GM23338 (cell line): Measurements from ENCODE around the gene SNURF. TPM values are rescaled to one million over a fixed set of nuclear protein-coding genes. Genes with fewer than 3 reads are reported as not detected.

Experiments
- ATAC-seq: fragments of 200-7000 bp; cut with Tn5 transposase; 3 replicates; pipeline ENCODE4 v1.9.1; 2020
- DNase-seq: peaks from one replicate; pipeline ENCODE4 v3.0.0-alpha.2; 2015; ENCODE audit warnings: low spot score
- H2AFZ ChIP-seq: fragments of 200-600 bp; sonication (generic); 2 replicates; pipeline ENCODE4 v1.8.0; 2016; ENCODE audit warnings: antibody characterized with exemption, mild to moderate bottlenecking, moderate library complexity
- H3F3A ChIP-seq: fragments of 200-600 bp; sonication (generic); replicated peaks from 2 replicates; pipeline ENCODE4 v1.8.0; 2017; ENCODE audit warnings: antibody characterized with exemption, mixed run types, low read depth
- H3K27ac ChIP-seq: fragments of 200-600 bp; sonication (generic); 2 replicates; pipeline ENCODE4 v1.6.1; 2016; ENCODE audit warnings: low read depth
- H3K27me3 ChIP-seq: fragments of 200-600 bp; sonication (generic); 2 replicates; pipeline ENCODE4 v1.8.0; 2016; ENCODE audit warnings: mild to moderate bottlenecking, mixed run types, moderate library complexity; ENCODE audit not compliant: insufficient read depth
- H3K36me3 ChIP-seq: fragments of 200-600 bp; sonication (generic); 2 replicates; pipeline ENCODE4 v1.8.0; 2016; ENCODE audit warnings: mild to moderate bottlenecking; ENCODE audit not compliant: insufficient read depth
- H3K4me1 ChIP-seq: fragments of 200-600 bp; sonication (generic); 2 replicates; pipeline ENCODE4 v1.8.0; 2016; ENCODE audit warnings: mild to moderate bottlenecking, moderate library complexity; ENCODE audit not compliant: insufficient read depth
- H3K4me2 ChIP-seq: fragments of 200-600 bp; sonication (generic); 2 replicates; pipeline ENCODE4 v1.7.1; 2017; ENCODE audit warnings: mixed run types
- H3K4me3 ChIP-seq: fragments of 200-600 bp; sonication (generic); 2 replicates; pipeline ENCODE4 v1.6.1; 2016; ENCODE audit warnings: mixed run types
- H3K79me2 ChIP-seq: fragments of 200-600 bp; sonication (generic); replicated peaks from 2 replicates; pipeline ENCODE4 v1.8.0; 2017; ENCODE audit warnings: mild to moderate bottlenecking; ENCODE audit not compliant: insufficient read depth
- H3K9me2 ChIP-seq: fragments of 200-600 bp; sonication (generic); 2 replicates; pipeline ENCODE4 v1.8.0; 2017; ENCODE audit not compliant: insufficient read depth
- H4K20me1 ChIP-seq: fragments of 200-600 bp; sonication (generic); replicated peaks from 2 replicates; pipeline ENCODE4 v1.8.0; 2017; ENCODE audit warnings: mild to moderate bottlenecking; ENCODE audit not compliant: insufficient read depth
- H3K27ac Mint-ChIP-seq: 2 replicates; pipeline ENCODE4 v1.8.0; 2020; ENCODE audit warnings: inconsistent platforms, mild to moderate bottlenecking, moderate library complexity, mixed read lengths
- H3K27me3 Mint-ChIP-seq: 3 replicates; pipeline ENCODE4 v1.8.0; 2022; ENCODE audit warnings: low read depth, mild to moderate bottlenecking, moderate library complexity, mixed read lengths, inconsistent platforms; ENCODE audit not compliant: insufficient read depth, poor library complexity
- H3K36me3 Mint-ChIP-seq: 3 replicates; pipeline ENCODE4 v1.8.0; 2021; ENCODE audit warnings: low read depth, mild to moderate bottlenecking, inconsistent platforms, moderate library complexity, mixed read lengths
- H3K4me1 Mint-ChIP-seq: 3 replicates; pipeline ENCODE4 v1.8.0; 2020; ENCODE audit warnings: mild to moderate bottlenecking, inconsistent platforms, mixed read lengths
- H3K4me3 Mint-ChIP-seq: 3 replicates; pipeline ENCODE4 v1.8.0; 2021; ENCODE audit warnings: moderate library complexity, mild to moderate bottlenecking, inconsistent platforms, mixed read lengths
- H3K9me3 Mint-ChIP-seq: 3 replicates; pipeline ENCODE4 v1.8.0; 2020; ENCODE audit warnings: moderate library complexity, mild to moderate bottlenecking, inconsistent platforms, mixed read lengths
- CREB1 ChIP-seq: fragments of 250-450 bp; sonication (Bioruptor Pico); IDR thresholded peaks from 2 replicates; pipeline ENCODE4 v1.5.0; 2020; ENCODE audit warnings: low read depth, mild to moderate bottlenecking, moderate library complexity
- CTCF ChIP-seq, 2 experiments: fragments of 200-600 bp in 1 of 2; sonication (generic) in 1 of 2; conservative IDR thresholded peaks; 2 replicates each; pipeline versions ENCODE4 v1.5.1 to v1.6.1; 2016 to 2017; ENCODE audit warnings: antibody characterized with exemption in 2 of 2, low read depth in 2 of 2, mild to moderate bottlenecking in 2 of 2, moderate library complexity in 1 of 2
- EZH2 ChIP-seq: fragments of 200-600 bp; sonication (generic); IDR thresholded peaks from one replicate; pipeline ENCODE4 v1.8.0; 2017; ENCODE audit warnings: antibody characterized with exemption, mild to moderate bottlenecking, low read depth; ENCODE audit not compliant: unreplicated experiment
- EZH2phosphoT487 ChIP-seq: fragments of 200-600 bp; sonication (generic); IDR thresholded peaks from one replicate; pipeline ENCODE4 v1.8.1; 2018; ENCODE audit warnings: antibody characterized with exemption; ENCODE audit not compliant: unreplicated experiment
- POLR2AphosphoS5 ChIP-seq: IDR thresholded peaks from 2 replicates; pipeline ENCODE4 v1.6.1; 2016; ENCODE audit warnings: antibody characterized with exemption, low read depth
- REST ChIP-seq: IDR thresholded peaks from one replicate; pipeline ENCODE4 v1.6.1; 2018; ENCODE audit warnings: antibody characterized with exemption; ENCODE audit not compliant: unreplicated experiment
- STAT1 ChIP-seq: IDR thresholded peaks from one replicate; pipeline ENCODE4 v1.6.1; 2016; ENCODE audit warnings: antibody characterized with exemption; ENCODE audit not compliant: unreplicated experiment
- long read RNA-seq: library from polyadenylated mRNA; unstranded; transcript quantifications from one replicate; pipeline ENCODE4 v2.0.0, GENCODE V29; 2020; ENCODE audit not compliant: unreplicated experiment
- polyA plus RNA-seq: library from polyadenylated mRNA; unstranded; fragments of >200 nt; fragmentation: Nextera tagmentation; extraction: Ambion mirVana; gene quantifications from 2 replicates; pipeline ENCODE4 v1.2.1, GENCODE V29; 2016
- total RNA-seq: library from RNA; depleted of rRNA; stranded (reverse); fragments of >200 nt; shearing (Covaris generic); gene quantifications from 2 replicates; pipeline ENCODE4 v1.2.3, GENCODE V29; 2014; rRNA removed

SNURF gene, protein sequence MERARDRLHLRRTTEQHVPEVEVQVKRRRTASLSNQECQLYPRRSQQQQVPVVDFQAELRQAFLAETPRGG
- total RNA-seq = 54.0 and 63.6 TPM in 2 replicates
- 17.6 and 19.1 TPM in 2 replicates for polyA plus RNA-seq
- long read RNA-seq, partial matches to known transcripts = 0 of 5 reads
- long read RNA-seq, other reads (novel, unspliced or antisense) = 0 of 5 reads

- peaks cover 62% of the 10 kb centered on the region for H3K9me3 Mint-ChIP-seq
- peaks cover 28% of the 10 kb centered on the region for H3K4me1 Mint-ChIP-seq
Measured at GRCh38 chr15:24954783-24955530, at the start of gene SNURF, which contains the start of gene SNRPN. Gene SNURF, plus strand, starts transcription at chr15:24954987. Its CDS starts 62 bp downstream, at chr15:24955049. Gene SNRPN, plus strand, starts transcription at chr15:24954987. Its CDS starts 19,467 bp downstream, at chr15:24974454.

DNA sequence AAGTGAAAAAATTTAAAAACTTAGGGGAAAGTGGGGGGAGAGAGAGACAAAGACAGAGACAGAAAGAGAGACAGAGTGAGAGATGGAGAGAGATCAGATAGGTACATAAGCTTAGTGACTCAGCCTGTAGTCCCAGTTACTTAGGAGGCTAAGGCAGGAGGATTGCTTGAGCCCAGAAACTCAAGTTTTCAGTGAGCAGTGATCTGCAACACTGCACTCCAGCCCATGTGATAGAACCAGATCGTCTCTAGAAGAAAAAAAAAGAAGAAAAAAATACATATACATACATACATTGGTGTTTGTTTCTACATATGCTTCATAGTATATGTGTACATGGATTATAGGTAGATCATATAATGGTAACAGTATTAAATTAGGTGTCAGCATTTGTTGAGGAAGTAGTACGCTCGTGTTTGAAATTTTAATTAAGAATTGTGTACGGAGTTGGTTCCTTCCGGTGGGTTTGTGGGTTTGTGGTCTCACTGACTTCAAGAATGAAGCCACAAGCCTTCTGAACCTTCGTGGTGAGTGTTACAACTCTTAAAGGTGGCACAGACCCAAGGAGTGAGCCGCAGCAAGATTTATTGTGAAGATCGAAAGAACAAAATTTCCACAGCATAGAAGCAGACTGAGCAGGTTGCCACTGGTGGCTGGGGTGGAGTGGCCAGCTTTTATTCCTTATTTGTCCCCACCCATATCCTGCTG lies 38.3 kb upstream of the SNURF start:
- H3K4me3 ChIP-seq = no peak overlapping the region
- DNase-seq (no peak), ATAC-seq (no peak)
- H3K9me2 ChIP-seq = no peaks in the 10 kb centered on the region
- H3K9me3 Mint-ChIP-seq = peaks cover 59% of the 10 kb centered on the region
- peaks cover 8% of the 10 kb centered on the region for H3K27me3 Mint-ChIP-seq
- no peaks in the 10 kb centered on the region for H3K79me2 ChIP-seq
- H3K4me1 Mint-ChIP-seq = peaks cover 27% of the 10 kb centered on the region
- no peak overlapping the region for H3K4me2 ChIP-seq
- H3K4me3 Mint-ChIP-seq = no peak overlapping the region
- peaks cover 22% of the 10 kb centered on the region for H3K4me1 ChIP-seq
- no peak overlapping the region for H2AFZ ChIP-seq
- no peak overlapping the region for H3K27ac ChIP-seq
- no peaks in the 10 kb centered on the region for H3K27me3 ChIP-seq
- no peaks in the 10 kb centered on the region for H3K36me3 ChIP-seq
- H3K27ac Mint-ChIP-seq = no peak overlapping the region
- no peaks in the 10 kb centered on the region for H3F3A ChIP-seq
- H3K36me3 Mint-ChIP-seq = peaks cover 23% of the 10 kb centered on the region; the same call in 2 of the 3 replicates
- H4K20me1 ChIP-seq = no peaks in the 10 kb centered on the region
- TF ChIP-seq EZH2 (no peak), POLR2AphosphoS5 (no peak), STAT1 (no peak), CTCF (conservative IDR thresholded peaks at IDR 0.05; ENCODE audit: low read depth in 2 of 2) (no peak), REST (no peak)

More at GRCh38 chr15:24954783-24955530, at the start of gene SNURF, which contains the start of gene SNRPN:
- Histone ChIP-seq H3K79me2 (peaks cover 80% of the 10 kb centered on the region), H3K27me3 (no peaks in the 10 kb centered on the region), H3K36me3 (peaks cover 14% of the 10 kb centered on the region; the same call in 1 of the 2 replicates), H3K4me2 (peak within 1 kb of the TSS; percentile 86), H3K4me1 (peaks cover 28% of the 10 kb centered on the region), H4K20me1 (peaks cover 16% of the 10 kb centered on the region), H3K27ac (peak within 1 kb of the TSS; percentile 89), H3K4me3 (peak within 1 kb of the TSS; percentile 77), H3K9me2 (no peaks in the 10 kb centered on the region), H3F3A (peaks cover 7% of the 10 kb centered on the region; the same call in 1 of the 2 replicates), H2AFZ (no peak within 1 kb of the TSS)
- peak within 1 kb of the TSS; percentile 98 for H3K27ac Mint-ChIP-seq
- TF ChIP-seq POLR2AphosphoS5 (peak; percentile 88), CREB1 (CRISPR knock-in tag) (0 out of 2 replicates have a peak, but pooled peaks have one; percentile 30), EZH2phosphoT487 (no peak)
- peak within 1 kb of the TSS; percentile 88 for H3K4me3 Mint-ChIP-seq
- peaks cover 65% of the 10 kb centered on the region for H3K36me3 Mint-ChIP-seq
- peaks cover 15% of the 10 kb centered on the region for H3K27me3 Mint-ChIP-seq
- DNase-seq (peak; percentile 76), ATAC-seq (peak; percentile 42)
